Spleen (tissue), 11 donors: ENCODE results near the gene IFT27. TPM values are rescaled to one million over a fixed set of nuclear protein-coding genes. Genes with fewer than 3 reads are reported as not detected.

ENCODE experiments used
- DNase-seq: peaks from one replicate; pipeline ENCODE4 v3.0.0-alpha.2; 2020
- H3K27ac ChIP-seq, 8 donors: fragments of 200-600 bp; sonication (generic) in 7 of 8; 1 replicate in 4 of 8; 2 replicates in 4 of 8; pipeline versions ENCODE4 v1.5.0 to v1.8.0; 2016 to 2021; ENCODE audit warnings: inconsistent platforms in 4 of 8, mild to moderate bottlenecking in 4 of 8, moderate library complexity in 1 of 8
- H3K27me3 ChIP-seq, 7 donors: fragments of 200-600 bp; sonication (generic) in 6 of 7; replicated peaks in 1 of 7; 1 replicate in 4 of 7; 2 replicates in 3 of 7; pipeline versions ENCODE4 v1.5.0 to v1.8.0; 2016 to 2021; ENCODE audit warnings: inconsistent platforms in 3 of 7, mild to moderate bottlenecking in 1 of 7
- H3K36me3 ChIP-seq, 6 donors: fragments of 200-600 bp; sonication (generic) in 5 of 6; 1 replicate in 4 of 6; 2 replicates in 2 of 6; pipeline versions ENCODE4 v1.5.0 to v1.8.0; 2016 to 2021; ENCODE audit warnings: inconsistent platforms in 2 of 6
- H3K4me1 ChIP-seq, 6 donors: fragments of 200-600 bp; sonication (generic) in 5 of 6; 1 replicate in 3 of 6; 2 replicates in 3 of 6; pipeline versions ENCODE4 v1.5.0 to v1.8.0; 2016 to 2021; ENCODE audit warnings: inconsistent platforms in 3 of 6
- H3K4me3 ChIP-seq, 8 donors: fragments of 200-600 bp; sonication (generic) in 7 of 8; 1 replicate in 4 of 8; 2 replicates in 4 of 8; pipeline versions ENCODE4 v1.5.0 to v1.8.0; 2016 to 2021; ENCODE audit warnings: inconsistent platforms in 4 of 8, mild to moderate bottlenecking in 4 of 8, moderate library complexity in 2 of 8
- H3K9me3 ChIP-seq, 8 donors: fragments of 200-600 bp; sonication (generic) in 7 of 8; 1 replicate in 4 of 8; 2 replicates in 4 of 8; pipeline versions ENCODE4 v1.5.0 to v1.8.0; 2016 to 2021; ENCODE audit warnings: inconsistent platforms in 4 of 8
- CTCF ChIP-seq, 11 experiments: fragments of 200-600 bp in 7 of 11; fragments of 450-650 bp in 4 of 11; sonication (generic) in 4 of 11; IDR thresholded peaks in 8 of 11; conservative IDR thresholded peaks in 3 of 11; 1 replicate in 7 of 11; 2 replicates in 4 of 11; pipeline versions ENCODE4 v1.4.0 to v1.8.0; 2016 to 2021; ENCODE audit warnings: antibody characterized with exemption in 11 of 11, inconsistent platforms in 4 of 11, mild to moderate bottlenecking in 1 of 11
- POLR2A ChIP-seq, 3 donors: fragments of 450-650 bp; IDR thresholded peaks; one replicate each; pipeline ENCODE4 v1.5.1; 2017; ENCODE audit warnings: antibody characterized with exemption in 3 of 3, mild to moderate bottlenecking in 1 of 3
- POLR2AphosphoS5 ChIP-seq, 3 donors: sonication (generic); formaldehyde crosslinking; IDR thresholded peaks; one replicate each; pipeline ENCODE4 v1.5.1; 2017; ENCODE audit warnings: antibody characterized with exemption in 3 of 3
- WGBS, 5 donors: extraction: QIAGEN DNeasy Blood & Tissue Kit in 3 of 5; methylation state at CpG; one replicate each; pipeline versions ENCODE4 v1.1.5 to v1.1.7; 2013 to 2018; 5-methylcytosine and 5-hydroxymethylcytosine counted together
- intact Hi-C: fragments of 100-400 bp; cut with DNase I; formaldehyde crosslinking; loops from one replicate; pipeline ENCODE4 v1.15.0; 2023; ENCODE audit warnings: low total_unique reads
- polyA plus RNA-seq, 3 donors: library from polyadenylated mRNA; stranded (reverse); fragments of 200-250 nt; gene quantifications; one replicate each; pipeline ENCODE4 v1.2.1, GENCODE V29; 2013
- total RNA-seq, 7 donors: library from RNA; depleted of rRNA in 3 of 7; stranded (reverse); fragments of >200 nt in 3 of 7; fragmentation: NEBNext Ultra II Directional in 4 of 7; extraction: Animal tissue kit (Norgen Biotek cat#: 25700) in 4 of 7; gene quantifications; one replicate each; pipeline versions ENCODE4 v1.1.0 to v1.2.1, GENCODE V29; 2016 to 2021
- donor health status: healthy with polysubstance abuse.
- donor health status: DM: no; HTN: no; CAD: no; lungs with moderate emphysema.
- donor health status: DM: no; HTN: no; CAD: no.
- donor health status: Bipolar disorder and iron deficiency.
- donor health status: healthy.
- donor health status: DM: no; HTN: no; CAD: no.
- donor health status: DM: yes; HTN: yes; CAD: no.

Gene IFT27
- total and polyA plus RNA-seq, 10 donors: 12.4 to 35.4 (median 22.4) TPM

GRCh38 chr22:36773935-36774334, 2.0 kb downstream of the IFT27 start:
- Histone ChIP-seq H3K27me3 (no peaks in the 10 kb centered on the region), H3K27ac (no peak overlapping the region), H3K4me1 (peaks cover 0 to 45% (median 25%) of the 10 kb centered on the region in 6 donors), H3K4me3 (no peak overlapping the region), H3K36me3 (peaks cover 0 to 16% (median 7%) of the 10 kb centered on the region in 6 donors), H3K9me3 (no peaks in the 10 kb centered on the region)
- no peak for DNase-seq
- intact Hi-C loops: no loop called here
- TF ChIP-seq POLR2AphosphoS5 (IDR thresholded peaks at IDR 0.05): no peak
- TF ChIP-seq POLR2A (IDR thresholded peaks at IDR 0.05): no peak
- TF ChIP-seq CTCF (IDR thresholded peaks at IDR 0.05 in 8 of 11, conservative IDR thresholded peaks at IDR 0.05 in 3 of 11): peak in 2 of 11 experiments; percentile 26 to 27
- 71 to 79% (median 76%) methylated on average over 3 of the region's 3 CpGs for WGBS, 5 donors

- 93 to 98% (median 94%) methylated on average over 8 of the region's 8 CpGs for WGBS, 5 donors
- DNase-seq: peak; percentile 32
- H3K27ac ChIP-seq: no peak overlapping the region
- H3K36me3 ChIP-seq: peaks cover 0 to 22% (median 7%) of the 10 kb centered on the region in 6 donors
- no peak overlapping the region for H3K4me3 ChIP-seq
- intact Hi-C loops: no loop called here
- H3K27me3 ChIP-seq: no peaks in the 10 kb centered on the region
- TF ChIP-seq POLR2A (IDR thresholded peaks at IDR 0.05) (no peak), POLR2AphosphoS5 (IDR thresholded peaks at IDR 0.05) (no peak), CTCF (IDR thresholded peaks at IDR 0.05 in 8 of 11, conservative IDR thresholded peaks at IDR 0.05 in 3 of 11) (no peak)
- H3K4me1 ChIP-seq: peaks cover 0 to 45% (median 25%) of the 10 kb centered on the region in 6 donors
- H3K9me3 ChIP-seq: no peaks in the 10 kb centered on the region
Observed at GRCh38 chr22:36772451-36772850, 3.5 kb downstream of the IFT27 start.

- no peak overlapping the region for H3K4me3 ChIP-seq
- no peaks in the 10 kb centered on the region for H3K9me3 ChIP-seq
- WGBS, 5 donors: 90 to 97% (median 95%) methylated on average over 11 to 13 of the region's 13 CpGs
- H3K27me3 ChIP-seq: no peaks in the 10 kb centered on the region
- peaks cover 0 to 38% (median 21%) of the 10 kb centered on the region in 6 donors for H3K4me1 ChIP-seq
- peaks cover 0 to 31% (median 10%) of the 10 kb centered on the region in 6 donors for H3K36me3 ChIP-seq
- TF ChIP-seq CTCF (IDR thresholded peaks at IDR 0.05 in 8 of 11, conservative IDR thresholded peaks at IDR 0.05 in 3 of 11) (no peak), POLR2A (IDR thresholded peaks at IDR 0.05) (no peak), POLR2AphosphoS5 (IDR thresholded peaks at IDR 0.05) (no peak)
- no peak overlapping the region for H3K27ac ChIP-seq
- intact Hi-C loops: no loop called here
- peak; percentile 37 for DNase-seq
Observed at GRCh38 chr22:36771356-36772063, 4.4 kb downstream of the IFT27 start.

GRCh38 chr22:36770513-36771231, 5.2 kb downstream of the IFT27 start:
- H3K27me3 ChIP-seq: no peaks in the 10 kb centered on the region
- H3K36me3 ChIP-seq: peaks cover 0 to 40% (median 15%) of the 10 kb centered on the region in 6 donors
- H3K4me3 ChIP-seq: no peak overlapping the region
- TF ChIP-seq CTCF (IDR thresholded peaks at IDR 0.05 in 8 of 11, conservative IDR thresholded peaks at IDR 0.05 in 3 of 11) (no peak), POLR2A (IDR thresholded peaks at IDR 0.05) (no peak), POLR2AphosphoS5 (IDR thresholded peaks at IDR 0.05) (no peak)
- DNase-seq: peak; percentile 38
- no peak overlapping the region for H3K27ac ChIP-seq
- peaks cover 0 to 36% (median 19%) of the 10 kb centered on the region in 6 donors for H3K4me1 ChIP-seq
- intact Hi-C loops: no loop called here
- 43 to 53% (median 49%) methylated on average over 11 of the region's 11 CpGs for WGBS, 5 donors
- H3K9me3 ChIP-seq: no peaks in the 10 kb centered on the region
